Suprapubic skin (tissue), 4 donors: ENCODE data around the gene ATP6V0A4. TPM values are rescaled to one million over a fixed set of nuclear protein-coding genes. Genes with fewer than 3 reads are reported as not detected.

Experiments
- total RNA-seq, 4 donors: library from RNA; depleted of rRNA; stranded (reverse); fragments of >200 nt; gene quantifications; one replicate each; pipeline ENCODE4 v1.1.0, GENCODE V29; 2016

ATP6V0A4 gene
- total RNA-seq, 4 donors from 2014 or later = 16.6 to 37.2 (median 28.4) TPM

Other genes with a start within 250 kb of the ATP6V0A4 start
- 1 to 10 TPM in 1 of 4 donors, under 1 TPM in 2, not detected in 1; 0.19 to 1.9 (median 0.86) TPM for gene SVOPL, start 96.8 kb downstream of the ATP6V0A4 start, total RNA-seq
- 10 to 100 TPM; 11.4 to 20.8 (median 14.8) TPM for gene TMEM213, start 202 bp downstream of the ATP6V0A4 start, total RNA-seq
- 1 to 10 TPM in 3 of 4 donors, under 1 TPM in 1; 0.83 to 2.1 (median 1.5) TPM for gene KIAA1549, start 183.2 kb upstream of the ATP6V0A4 start, total RNA-seq
- 10 to 100 TPM; 22.1 to 44.6 (median 22.5) TPM for gene ZC3HAV1L, start 237.8 kb upstream of the ATP6V0A4 start, total RNA-seq